Fibroblast of pulmonary artery (primary cell): ENCODE data around the gene BTBD2.

ENCODE experiments used
- DNase-seq: peaks from one replicate; pipeline ENCODE4 v3.0.0-alpha.2; 2010; ENCODE audit warnings: low read depth
- H3K4me3 ChIP-seq: replicated peaks from 2 replicates; pipeline ENCODE4 v1.5.1; 2011; ENCODE audit warnings: low read depth, mild to moderate bottlenecking, control low read depth, low read length, moderate library complexity
- CTCF ChIP-seq: IDR thresholded peaks from 2 replicates; pipeline ENCODE4 v1.5.1; 2011; ENCODE audit warnings: mild to moderate bottlenecking, control low read depth, low read length, inconsistent platforms; ENCODE audit errors: missing control alignments

Gene BTBD2

GRCh38 chr19:2046046-2046907, 30.8 kb upstream of the BTBD2 start:
- TF ChIP-seq CTCF = no peak
- no peak overlapping the region for H3K4me3 ChIP-seq
- DNase-seq = no peak

GRCh38 chr19:2045501-2046045, 30.1 kb upstream of the BTBD2 start:
- no peak for DNase-seq
- H3K4me3 ChIP-seq = no peak overlapping the region
- no peak for TF ChIP-seq CTCF

- TF ChIP-seq CTCF = no peak
- H3K4me3 ChIP-seq = no peak overlapping the region
- no peak for DNase-seq
These were observed 29.4 kb upstream of the BTBD2 start for GRCh38 chr19:2044709-2045500.

GRCh38 chr19:2043961-2044708, 28.6 kb upstream of the BTBD2 start:
- H3K4me3 ChIP-seq = no peak overlapping the region
- no peak for TF ChIP-seq CTCF
- no peak for DNase-seq

- no peak overlapping the region for H3K4me3 ChIP-seq
- DNase-seq = no peak
- no peak for TF ChIP-seq CTCF
These were observed 27.7 kb upstream of the BTBD2 start for GRCh38 chr19:2043251-2043641.

- TF ChIP-seq CTCF = no peak
- DNase-seq = no peak
- H3K4me3 ChIP-seq = no peak overlapping the region
These were observed 27.2 kb upstream of the BTBD2 start for GRCh38 chr19:2042485-2043250.
